Right lobe of liver (tissue), 4 donors: Measurements from ENCODE around the gene UPB1.

ENCODE experiments used
- POLR2A ChIP-seq: fragments of 450-650 bp; IDR thresholded peaks from one replicate; pipeline ENCODE4 v1.6.1; 2017; ENCODE audit warnings: antibody characterized with exemption, mild to moderate bottlenecking
- TF ChIP-seq, protein P1 (sequence below), 4 donors: fragments of 200-600 bp in 3 of 4; fragments of 450-650 bp in 1 of 4; IDR thresholded peaks; one replicate each; pipeline versions ENCODE4 v1.5.1 to v1.8.0; 2016 to 2022; ENCODE audit warnings: antibody characterized with exemption in 4 of 4, mild to moderate bottlenecking in 2 of 4
- donor health status: DM: no; HTN: no; CAD: no.
- donor health status: DM: no; HTN: no; CAD: no.
- donor health status: DM: no; HTN: yes; CAD: no.

DNA sequence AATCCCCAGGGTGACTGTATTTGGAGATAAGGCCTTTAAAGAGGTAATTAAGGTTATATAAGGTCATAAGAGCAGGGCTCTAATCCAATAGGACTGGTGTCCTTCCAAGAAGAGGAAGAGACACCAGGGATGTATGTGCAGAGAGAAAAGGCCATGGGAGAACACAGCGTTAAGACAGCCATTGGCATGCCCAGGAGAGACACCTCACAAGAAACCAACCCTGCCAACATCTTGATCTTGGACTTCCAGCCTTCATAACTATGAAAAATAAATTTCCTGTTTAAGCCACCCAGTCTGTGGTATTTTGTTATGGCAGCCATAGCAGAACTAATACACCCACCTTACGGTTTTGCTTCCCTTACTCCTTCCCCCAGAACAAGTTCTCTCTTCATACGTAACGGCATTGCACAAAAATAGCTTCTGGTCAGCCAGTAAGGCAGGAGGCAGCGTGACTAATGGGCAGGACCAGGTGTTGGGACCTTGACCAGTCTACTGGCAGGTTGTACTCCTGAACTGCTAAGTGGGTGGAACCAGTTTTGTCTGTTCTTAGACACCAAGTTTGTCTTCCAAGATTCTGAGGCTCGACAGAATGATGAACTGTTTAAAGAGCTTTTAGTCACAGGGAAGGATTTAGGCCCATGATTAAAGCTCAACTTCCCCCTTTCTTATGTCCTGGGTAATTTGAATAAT lies 31.9 kb upstream of the UPB1 start:
- TF ChIP-seq, protein P1, sequence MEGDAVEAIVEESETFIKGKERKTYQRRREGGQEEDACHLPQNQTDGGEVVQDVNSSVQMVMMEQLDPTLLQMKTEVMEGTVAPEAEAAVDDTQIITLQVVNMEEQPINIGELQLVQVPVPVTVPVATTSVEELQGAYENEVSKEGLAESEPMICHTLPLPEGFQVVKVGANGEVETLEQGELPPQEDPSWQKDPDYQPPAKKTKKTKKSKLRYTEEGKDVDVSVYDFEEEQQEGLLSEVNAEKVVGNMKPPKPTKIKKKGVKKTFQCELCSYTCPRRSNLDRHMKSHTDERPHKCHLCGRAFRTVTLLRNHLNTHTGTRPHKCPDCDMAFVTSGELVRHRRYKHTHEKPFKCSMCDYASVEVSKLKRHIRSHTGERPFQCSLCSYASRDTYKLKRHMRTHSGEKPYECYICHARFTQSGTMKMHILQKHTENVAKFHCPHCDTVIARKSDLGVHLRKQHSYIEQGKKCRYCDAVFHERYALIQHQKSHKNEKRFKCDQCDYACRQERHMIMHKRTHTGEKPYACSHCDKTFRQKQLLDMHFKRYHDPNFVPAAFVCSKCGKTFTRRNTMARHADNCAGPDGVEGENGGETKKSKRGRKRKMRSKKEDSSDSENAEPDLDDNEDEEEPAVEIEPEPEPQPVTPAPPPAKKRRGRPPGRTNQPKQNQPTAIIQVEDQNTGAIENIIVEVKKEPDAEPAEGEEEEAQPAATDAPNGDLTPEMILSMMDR (IDR thresholded peaks at IDR 0.05), result no peak
- no peak for TF ChIP-seq POLR2A
